ENCODE data around the gene ETFDH.

ETFDH gene

DNA sequence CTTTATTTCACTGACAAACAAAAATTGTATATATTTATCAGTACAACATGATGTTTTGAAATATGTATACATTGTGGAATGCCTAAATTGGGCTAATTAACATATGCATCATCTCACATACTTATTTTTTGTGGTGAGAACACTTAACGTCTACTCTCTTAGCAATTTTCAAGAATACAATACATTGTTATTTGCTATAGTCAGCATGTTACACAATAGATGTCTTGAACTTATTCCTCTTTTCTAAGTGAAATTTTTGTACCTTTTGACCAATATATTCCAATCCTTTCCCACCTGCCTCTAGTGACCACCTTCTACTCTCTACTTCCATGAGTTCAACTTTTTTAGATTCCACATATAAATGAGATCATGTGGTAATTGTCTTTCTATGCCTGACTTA is 35.5 kb upstream of the ETFDH start:
- TF ChIP-seq SIN3A (IDR thresholded peaks at IDR 0.05; ENCODE audit: borderline replicate concordance, insufficient read depth, low read length), result no peak
- TF ChIP-seq FOXP2 (optimal IDR thresholded peaks at IDR 0.05; ENCODE audit: borderline replicate concordance, extremely low read depth, extremely low read length, insufficient read depth), result no peak
- no peak for TF ChIP-seq POLR2AphosphoS5 (IDR thresholded peaks at IDR 0.05; ENCODE audit: low read depth, low read length)
- no peak for TF ChIP-seq TAF1 (IDR thresholded peaks at IDR 0.05; ENCODE audit: borderline replicate concordance, insufficient read depth, low read length)
- TF ChIP-seq, protein P1, sequence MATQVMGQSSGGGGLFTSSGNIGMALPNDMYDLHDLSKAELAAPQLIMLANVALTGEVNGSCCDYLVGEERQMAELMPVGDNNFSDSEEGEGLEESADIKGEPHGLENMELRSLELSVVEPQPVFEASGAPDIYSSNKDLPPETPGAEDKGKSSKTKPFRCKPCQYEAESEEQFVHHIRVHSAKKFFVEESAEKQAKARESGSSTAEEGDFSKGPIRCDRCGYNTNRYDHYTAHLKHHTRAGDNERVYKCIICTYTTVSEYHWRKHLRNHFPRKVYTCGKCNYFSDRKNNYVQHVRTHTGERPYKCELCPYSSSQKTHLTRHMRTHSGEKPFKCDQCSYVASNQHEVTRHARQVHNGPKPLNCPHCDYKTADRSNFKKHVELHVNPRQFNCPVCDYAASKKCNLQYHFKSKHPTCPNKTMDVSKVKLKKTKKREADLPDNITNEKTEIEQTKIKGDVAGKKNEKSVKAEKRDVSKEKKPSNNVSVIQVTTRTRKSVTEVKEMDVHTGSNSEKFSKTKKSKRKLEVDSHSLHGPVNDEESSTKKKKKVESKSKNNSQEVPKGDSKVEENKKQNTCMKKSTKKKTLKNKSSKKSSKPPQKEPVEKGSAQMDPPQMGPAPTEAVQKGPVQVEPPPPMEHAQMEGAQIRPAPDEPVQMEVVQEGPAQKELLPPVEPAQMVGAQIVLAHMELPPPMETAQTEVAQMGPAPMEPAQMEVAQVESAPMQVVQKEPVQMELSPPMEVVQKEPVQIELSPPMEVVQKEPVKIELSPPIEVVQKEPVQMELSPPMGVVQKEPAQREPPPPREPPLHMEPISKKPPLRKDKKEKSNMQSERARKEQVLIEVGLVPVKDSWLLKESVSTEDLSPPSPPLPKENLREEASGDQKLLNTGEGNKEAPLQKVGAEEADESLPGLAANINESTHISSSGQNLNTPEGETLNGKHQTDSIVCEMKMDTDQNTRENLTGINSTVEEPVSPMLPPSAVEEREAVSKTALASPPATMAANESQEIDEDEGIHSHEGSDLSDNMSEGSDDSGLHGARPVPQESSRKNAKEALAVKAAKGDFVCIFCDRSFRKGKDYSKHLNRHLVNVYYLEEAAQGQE (IDR thresholded peaks at IDR 0.05; ENCODE audit: insufficient read depth in 1 of 2, low read depth in 2 of 2, low read length in 2 of 2), result no peak

DNA sequence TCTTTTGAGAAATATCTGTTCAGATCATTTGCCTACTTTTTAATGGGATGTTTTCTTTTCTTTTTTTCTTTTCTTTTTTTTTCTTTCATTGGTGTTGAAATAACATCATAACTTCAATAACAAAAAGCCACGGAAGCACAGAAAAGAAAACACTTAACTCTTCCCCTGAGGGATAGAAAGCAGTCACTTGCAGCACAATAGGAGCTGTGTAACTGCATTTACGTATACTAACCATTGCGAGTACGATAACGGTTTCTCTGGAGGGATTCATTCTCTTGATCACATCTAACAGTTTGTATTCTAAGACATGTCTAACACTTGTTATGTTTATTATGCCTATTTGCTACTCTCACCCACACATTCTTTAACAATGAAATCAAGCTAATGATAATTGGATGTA is 27.7 kb upstream of the ETFDH start:
- TF ChIP-seq, protein P1 (IDR thresholded peaks at IDR 0.05; ENCODE audit: insufficient read depth in 1 of 2, low read depth in 2 of 2, low read length in 2 of 2), result no peak
- TF ChIP-seq POLR2AphosphoS5 (IDR thresholded peaks at IDR 0.05; ENCODE audit: low read depth, low read length), result no peak
- no peak for TF ChIP-seq SIN3A (IDR thresholded peaks at IDR 0.05; ENCODE audit: borderline replicate concordance, insufficient read depth, low read length)
- no peak for TF ChIP-seq FOXP2 (optimal IDR thresholded peaks at IDR 0.05; ENCODE audit: borderline replicate concordance, extremely low read depth, extremely low read length, insufficient read depth)
- no peak for TF ChIP-seq TAF1 (IDR thresholded peaks at IDR 0.05; ENCODE audit: borderline replicate concordance, insufficient read depth, low read length)

DNA sequence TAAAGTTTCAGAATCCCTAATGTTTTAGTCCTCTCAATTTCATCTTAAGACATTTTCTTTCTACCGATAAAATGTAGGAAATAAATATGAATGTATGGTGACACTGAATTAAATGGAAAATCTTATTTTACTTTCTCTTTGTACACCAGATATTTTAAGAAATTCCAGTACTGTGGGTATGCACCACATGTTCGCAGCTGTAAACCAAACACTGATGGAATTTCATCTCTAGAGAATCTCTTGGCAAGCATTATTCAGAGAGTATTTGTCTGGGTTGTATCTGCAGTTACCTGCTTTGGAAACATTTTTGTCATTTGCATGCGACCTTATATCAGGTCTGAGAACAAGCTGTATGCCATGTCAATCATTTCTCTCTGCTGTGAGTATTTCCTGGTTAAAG is 27.3 kb upstream of the ETFDH start:
- no peak for TF ChIP-seq FOXP2 (optimal IDR thresholded peaks at IDR 0.05; ENCODE audit: borderline replicate concordance, extremely low read depth, extremely low read length, insufficient read depth)
- TF ChIP-seq POLR2AphosphoS5 (IDR thresholded peaks at IDR 0.05; ENCODE audit: low read depth, low read length), result no peak
- TF ChIP-seq SIN3A (IDR thresholded peaks at IDR 0.05; ENCODE audit: borderline replicate concordance, insufficient read depth, low read length), result no peak
- no peak for TF ChIP-seq TAF1 (IDR thresholded peaks at IDR 0.05; ENCODE audit: borderline replicate concordance, insufficient read depth, low read length)
- TF ChIP-seq, protein P1 (IDR thresholded peaks at IDR 0.05; ENCODE audit: insufficient read depth in 1 of 2, low read depth in 2 of 2, low read length in 2 of 2), result no peak

DNA sequence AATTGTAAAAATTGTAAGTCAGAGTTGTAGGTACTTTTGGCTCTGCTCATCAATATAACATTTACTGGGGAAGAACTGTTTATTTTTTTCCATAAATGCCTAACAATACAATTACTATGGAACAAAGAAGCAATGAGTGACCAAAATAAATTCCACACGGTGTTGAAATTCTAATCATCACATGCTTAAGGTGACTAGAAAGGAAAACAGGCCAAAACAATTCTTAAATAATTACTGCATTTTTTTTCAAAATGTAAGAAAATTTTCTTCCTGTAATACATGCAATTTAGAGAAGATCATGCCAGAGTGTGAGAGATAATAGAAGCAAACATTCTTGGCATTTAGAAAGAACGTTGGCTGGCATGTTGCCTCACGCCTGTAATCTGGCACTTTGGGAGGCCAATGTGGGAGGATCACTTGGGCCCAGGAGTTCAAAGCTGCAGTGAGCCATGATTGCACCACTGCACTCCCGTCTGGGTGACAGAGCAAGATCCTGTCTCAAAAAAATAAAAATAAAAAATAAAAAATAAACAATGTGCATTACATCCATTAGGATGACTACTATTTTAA is 22.9 kb upstream of the ETFDH start:
- TF ChIP-seq FOXP2 (optimal IDR thresholded peaks at IDR 0.05; ENCODE audit: borderline replicate concordance, extremely low read depth, extremely low read length, insufficient read depth) (no peak), SIN3A (IDR thresholded peaks at IDR 0.05; ENCODE audit: borderline replicate concordance, insufficient read depth, low read length) (no peak), POLR2AphosphoS5 (IDR thresholded peaks at IDR 0.05; ENCODE audit: low read depth, low read length) (no peak), TAF1 (IDR thresholded peaks at IDR 0.05; ENCODE audit: borderline replicate concordance, insufficient read depth, low read length) (no peak)
- TF ChIP-seq, protein P1 (IDR thresholded peaks at IDR 0.05; ENCODE audit: insufficient read depth in 1 of 2, low read depth in 2 of 2, low read length in 2 of 2), result no peak

Measured in PFSK-1 (cell line).